OCI-LY3 (cell line): Measurements from ENCODE around the gene ATP2B3.

Experiments
- EZH2phosphoT487 ChIP-seq: fragments of 200-600 bp; shearing (Covaris generic); IDR thresholded peaks from 2 replicates; pipeline ENCODE4 v1.6.1; 2018; ENCODE audit warnings: antibody characterized with exemption, mixed run types, low read depth
- TF ChIP-seq, protein P1 (sequence below): fragments of 200-600, 300-600 bp; sonication (generic); IDR thresholded peaks from 2 replicates; pipeline ENCODE4 v1.5.1; 2014; ENCODE audit warnings: antibody characterized with exemption, low read length, low read depth

DNA sequence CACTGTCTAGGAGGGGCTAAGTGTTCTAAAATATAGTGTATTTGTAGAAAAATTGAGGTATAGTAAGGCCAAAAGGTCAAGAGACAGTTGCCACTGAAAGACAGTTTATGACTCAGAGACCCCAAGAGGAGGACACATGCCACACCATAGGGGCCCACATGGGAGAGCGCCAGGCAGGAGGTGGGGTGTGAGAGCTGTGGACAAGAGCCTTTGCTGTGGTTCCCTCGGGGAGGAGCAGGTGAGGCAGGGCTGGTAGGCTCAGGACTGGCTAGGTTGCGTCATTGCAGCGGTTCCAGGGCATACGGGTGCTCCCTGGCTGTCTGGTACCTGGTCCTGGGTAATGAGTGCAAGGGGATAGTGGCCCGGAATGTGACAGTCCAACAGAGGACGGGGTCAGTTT, 43.9 kb downstream of the ATP2B3 start:
- TF ChIP-seq EZH2phosphoT487 = no peak
- TF ChIP-seq, protein P1, sequence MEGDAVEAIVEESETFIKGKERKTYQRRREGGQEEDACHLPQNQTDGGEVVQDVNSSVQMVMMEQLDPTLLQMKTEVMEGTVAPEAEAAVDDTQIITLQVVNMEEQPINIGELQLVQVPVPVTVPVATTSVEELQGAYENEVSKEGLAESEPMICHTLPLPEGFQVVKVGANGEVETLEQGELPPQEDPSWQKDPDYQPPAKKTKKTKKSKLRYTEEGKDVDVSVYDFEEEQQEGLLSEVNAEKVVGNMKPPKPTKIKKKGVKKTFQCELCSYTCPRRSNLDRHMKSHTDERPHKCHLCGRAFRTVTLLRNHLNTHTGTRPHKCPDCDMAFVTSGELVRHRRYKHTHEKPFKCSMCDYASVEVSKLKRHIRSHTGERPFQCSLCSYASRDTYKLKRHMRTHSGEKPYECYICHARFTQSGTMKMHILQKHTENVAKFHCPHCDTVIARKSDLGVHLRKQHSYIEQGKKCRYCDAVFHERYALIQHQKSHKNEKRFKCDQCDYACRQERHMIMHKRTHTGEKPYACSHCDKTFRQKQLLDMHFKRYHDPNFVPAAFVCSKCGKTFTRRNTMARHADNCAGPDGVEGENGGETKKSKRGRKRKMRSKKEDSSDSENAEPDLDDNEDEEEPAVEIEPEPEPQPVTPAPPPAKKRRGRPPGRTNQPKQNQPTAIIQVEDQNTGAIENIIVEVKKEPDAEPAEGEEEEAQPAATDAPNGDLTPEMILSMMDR = no peak
